GF-D8 (cell line): ENCODE data around the gene SHROOM1.
"Not testable (repeated sequence)": the region's sequence is repeated elsewhere in the genome, so short reads cannot be mapped to it uniquely, and the experiment has no call there.

Experiments used
- DNase-seq: peaks from one replicate; lab custom pipeline; 2025; lab: John Stamatoyannopoulos, UW

SHROOM1 gene

GRCh38 chr5:132807163-132807838 is 23.1 kb downstream of the SHROOM1 start:
- no peak for DNase-seq

GRCh38 chr5:132806804-132807162 is 23.7 kb downstream of the SHROOM1 start:
- DNase-seq, result not testable (repeated sequence)

GRCh38 chr5:132805872-132806271 is 24.6 kb downstream of the SHROOM1 start:
- DNase-seq, result not testable (repeated sequence)

- DNase-seq, result not testable (repeated sequence)
These were observed 26.2 kb downstream of the SHROOM1 start for GRCh38 chr5:132804219-132804618.

- not testable (repeated sequence) for DNase-seq
These were observed 27.8 kb downstream of the SHROOM1 start for GRCh38 chr5:132802685-132803066.

- no peak for DNase-seq
These were observed 28.3 kb downstream of the SHROOM1 start for GRCh38 chr5:132802044-132802684.

- no peak for DNase-seq
These were observed 29.9 kb downstream of the SHROOM1 start for GRCh38 chr5:132800545-132800944.

- DNase-seq, result no peak
These were observed 31.1 kb downstream of the SHROOM1 start for GRCh38 chr5:132799392-132799791.

GRCh38 chr5:132797651-132798050 is 32.8 kb downstream of the SHROOM1 start:
- no peak for DNase-seq

GRCh38 chr5:132791026-132791425 is 39.4 kb downstream of the SHROOM1 start:
- DNase-seq, result no peak

- no peak for DNase-seq
These were observed 40.1 kb downstream of the SHROOM1 start for GRCh38 chr5:132790201-132790865.

- DNase-seq, result no peak
These were observed 41.2 kb downstream of the SHROOM1 start for GRCh38 chr5:132788990-132789886.

GRCh38 chr5:132788508-132788907 is 41.9 kb downstream of the SHROOM1 start:
- no peak for DNase-seq

- DNase-seq, result no peak
These were observed 43.4 kb downstream of the SHROOM1 start for GRCh38 chr5:132787076-132787475.

GRCh38 chr5:132785864-132786263 is 44.6 kb downstream of the SHROOM1 start:
- DNase-seq, result no peak

- no peak for DNase-seq
These were observed 45.1 kb downstream of the SHROOM1 start for GRCh38 chr5:132785365-132785764.

GRCh38 chr5:132782101-132782500 is 48.3 kb downstream of the SHROOM1 start:
- DNase-seq, result no peak

- DNase-seq, result no peak
These were observed 49.4 kb downstream of the SHROOM1 start for GRCh38 chr5:132781029-132781428.

GRCh38 chr5:132780577-132780976 is 49.9 kb downstream of the SHROOM1 start:
- DNase-seq, result no peak

- no peak for DNase-seq
These were observed 50.5 kb downstream of the SHROOM1 start for GRCh38 chr5:132779961-132780360.

GRCh38 chr5:132778856-132779255 is 51.6 kb downstream of the SHROOM1 start:
- DNase-seq, result no peak

- DNase-seq, result no peak
These were observed 52.3 kb downstream of the SHROOM1 start for GRCh38 chr5:132778129-132778528.
